ENCODE data around the gene PDLIM1.

Gene PDLIM1

GRCh38 chr10:95308389-95309302 is 17.8 kb upstream of the PDLIM1 start:
- DNase-seq (ENCODE audit: low spot score): no peak
- in situ Hi-C loops (cut with MboI; ENCODE audit: low pct_unique_long_range_greater_than_20kb, low sequenced_read_pairs, unreplicated experiment): no loop called here
- TF ChIP-seq, protein P1, sequence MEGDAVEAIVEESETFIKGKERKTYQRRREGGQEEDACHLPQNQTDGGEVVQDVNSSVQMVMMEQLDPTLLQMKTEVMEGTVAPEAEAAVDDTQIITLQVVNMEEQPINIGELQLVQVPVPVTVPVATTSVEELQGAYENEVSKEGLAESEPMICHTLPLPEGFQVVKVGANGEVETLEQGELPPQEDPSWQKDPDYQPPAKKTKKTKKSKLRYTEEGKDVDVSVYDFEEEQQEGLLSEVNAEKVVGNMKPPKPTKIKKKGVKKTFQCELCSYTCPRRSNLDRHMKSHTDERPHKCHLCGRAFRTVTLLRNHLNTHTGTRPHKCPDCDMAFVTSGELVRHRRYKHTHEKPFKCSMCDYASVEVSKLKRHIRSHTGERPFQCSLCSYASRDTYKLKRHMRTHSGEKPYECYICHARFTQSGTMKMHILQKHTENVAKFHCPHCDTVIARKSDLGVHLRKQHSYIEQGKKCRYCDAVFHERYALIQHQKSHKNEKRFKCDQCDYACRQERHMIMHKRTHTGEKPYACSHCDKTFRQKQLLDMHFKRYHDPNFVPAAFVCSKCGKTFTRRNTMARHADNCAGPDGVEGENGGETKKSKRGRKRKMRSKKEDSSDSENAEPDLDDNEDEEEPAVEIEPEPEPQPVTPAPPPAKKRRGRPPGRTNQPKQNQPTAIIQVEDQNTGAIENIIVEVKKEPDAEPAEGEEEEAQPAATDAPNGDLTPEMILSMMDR (IDR thresholded peaks at IDR 0.05; ENCODE audit: extremely low read depth, insufficient read depth, missing control alignments): no peak

GRCh38 chr10:95306851-95307250 is 16.0 kb upstream of the PDLIM1 start:
- DNase-seq (ENCODE audit: low spot score): no peak
- TF ChIP-seq, protein P1 (IDR thresholded peaks at IDR 0.05; ENCODE audit: extremely low read depth, insufficient read depth, missing control alignments): no peak
- in situ Hi-C loops (cut with MboI; ENCODE audit: low pct_unique_long_range_greater_than_20kb, low sequenced_read_pairs, unreplicated experiment): no loop called here

DNA sequence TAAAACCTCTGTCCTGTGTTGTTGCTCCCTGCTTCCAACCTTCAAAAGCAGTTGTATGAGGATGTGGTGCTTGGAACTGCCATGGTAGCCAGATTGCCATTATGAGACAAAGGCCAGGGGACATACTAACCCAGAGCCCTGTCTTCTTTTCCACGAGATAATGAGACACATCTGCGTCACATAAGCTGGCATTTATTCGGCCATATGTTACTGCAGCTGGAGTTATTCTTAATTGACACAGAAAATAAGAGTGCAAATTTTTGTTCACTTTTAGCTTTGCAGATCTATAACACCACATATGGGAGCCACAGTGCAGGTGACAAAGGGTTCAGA is 15.5 kb upstream of the PDLIM1 start:
- DNase-seq (ENCODE audit: low spot score): no peak
- TF ChIP-seq, protein P1 (IDR thresholded peaks at IDR 0.05; ENCODE audit: extremely low read depth, insufficient read depth, missing control alignments): no peak
- in situ Hi-C loops (cut with MboI; ENCODE audit: low pct_unique_long_range_greater_than_20kb, low sequenced_read_pairs, unreplicated experiment): no loop called here

DNA sequence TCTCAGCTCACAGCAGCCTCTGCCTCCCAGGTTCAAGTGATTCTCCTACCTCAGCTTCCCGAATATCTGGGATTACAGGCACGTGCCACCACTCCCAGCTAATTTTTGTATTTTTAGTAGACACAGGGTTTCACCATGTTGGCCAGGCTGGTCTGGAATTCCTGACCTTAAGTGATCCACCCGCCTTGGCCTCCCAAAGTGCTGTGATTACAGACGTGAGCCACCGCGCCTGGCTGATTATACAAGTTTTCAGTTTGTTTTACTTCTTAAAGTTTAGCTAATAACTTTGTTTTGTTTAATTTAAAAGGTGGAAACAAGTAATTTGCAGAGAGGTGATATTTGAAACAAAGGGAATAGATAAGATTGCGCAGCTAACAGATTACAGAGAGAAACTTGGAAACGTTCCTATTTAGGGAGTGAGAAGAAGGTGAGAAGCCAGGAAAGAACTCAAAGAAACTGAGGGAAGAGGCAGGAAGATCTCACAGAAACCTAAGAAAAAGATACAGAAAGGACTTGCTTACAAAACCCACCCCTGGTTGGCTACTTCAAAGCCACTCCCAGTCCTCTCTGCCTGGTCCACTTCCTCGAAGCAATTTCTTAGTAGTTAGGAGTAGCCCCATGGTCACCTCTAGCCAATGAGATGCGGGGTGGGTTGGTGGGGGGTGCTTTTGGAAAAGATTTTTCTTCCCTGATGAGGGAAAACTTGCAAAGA is 15.0 kb upstream of the PDLIM1 start:
- TF ChIP-seq, protein P1 (IDR thresholded peaks at IDR 0.05; ENCODE audit: extremely low read depth, insufficient read depth, missing control alignments): no peak
- in situ Hi-C loops (cut with MboI; ENCODE audit: low pct_unique_long_range_greater_than_20kb, low sequenced_read_pairs, unreplicated experiment): no loop called here
- no peak for DNase-seq (ENCODE audit: low spot score)

- in situ Hi-C loops (cut with MboI; ENCODE audit: low pct_unique_long_range_greater_than_20kb, low sequenced_read_pairs, unreplicated experiment): no loop called here
- TF ChIP-seq, protein P1 (IDR thresholded peaks at IDR 0.05; ENCODE audit: extremely low read depth, insufficient read depth, missing control alignments): no peak
- DNase-seq (ENCODE audit: low spot score): no peak
Observed at GRCh38 chr10:95304976-95305375, 14.2 kb upstream of the PDLIM1 start.

- DNase-seq (ENCODE audit: low spot score): no peak
- in situ Hi-C loops (cut with MboI; ENCODE audit: low pct_unique_long_range_greater_than_20kb, low sequenced_read_pairs, unreplicated experiment): no loop called here
- TF ChIP-seq, protein P1 (IDR thresholded peaks at IDR 0.05; ENCODE audit: extremely low read depth, insufficient read depth, missing control alignments): no peak
Observed at GRCh38 chr10:95304463-95304862, 13.7 kb upstream of the PDLIM1 start.

All from GM13977 (cell line).